ENCODE results near the gene FUBP1.
"Not testable (repeated sequence)": the region's sequence is repeated elsewhere in the genome, so short reads cannot be mapped to it uniquely, and the experiment has no call there.

Gene FUBP1

DNA sequence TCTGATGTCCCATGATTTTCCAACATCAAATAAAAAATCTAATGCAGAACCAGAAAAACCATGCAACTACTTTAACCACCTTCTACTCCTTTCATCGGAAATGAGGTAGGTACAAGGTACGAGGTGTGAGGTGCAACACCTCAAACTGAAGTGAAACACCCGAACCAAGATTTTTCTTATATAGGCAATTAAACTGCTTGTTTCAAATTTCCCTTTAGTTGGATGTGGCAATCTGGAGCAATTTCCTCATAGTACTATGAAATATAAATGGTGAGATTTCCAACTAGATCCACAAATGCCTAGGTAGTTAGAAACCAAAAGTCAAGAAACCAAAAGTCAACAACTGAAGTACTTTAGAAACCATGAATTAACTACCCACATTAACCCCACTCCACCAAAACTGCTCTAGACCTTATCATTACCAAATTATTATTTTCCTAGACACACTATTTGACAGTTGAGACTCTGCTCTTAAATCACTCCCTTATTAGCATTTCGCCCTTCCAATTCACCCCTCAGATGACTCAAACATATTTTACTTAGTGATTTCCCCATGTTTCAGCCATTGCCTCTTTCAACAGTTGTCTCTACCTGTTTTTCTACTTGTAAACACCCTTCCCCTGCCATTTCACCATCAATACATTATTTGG is 37.8 kb downstream of the FUBP1 start:
- no peak for DNase-seq

DNA sequence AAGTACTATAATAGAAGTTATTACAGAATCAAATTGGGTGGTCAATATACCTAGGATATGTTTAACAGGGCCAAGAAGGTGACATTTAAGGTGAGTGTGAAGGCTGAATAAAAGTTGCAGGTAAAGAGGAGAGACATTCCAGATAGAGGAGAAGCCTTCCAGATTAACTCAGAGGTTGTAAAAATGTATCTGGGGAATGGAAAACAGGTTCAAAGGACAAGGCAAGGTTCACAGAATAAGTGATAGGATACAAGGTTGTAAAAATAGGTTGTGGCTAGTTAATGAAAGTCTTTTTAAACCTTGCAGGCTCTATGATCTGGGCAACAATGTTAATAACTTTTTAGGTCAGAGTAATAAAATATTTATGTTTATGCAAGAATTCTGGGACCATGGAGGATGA is 40.2 kb downstream of the FUBP1 start:
- no peak for DNase-seq

- DNase-seq, result no peak
Measured at GRCh38 chr1:77929806-77930205, 49.1 kb downstream of the FUBP1 start.

DNA sequence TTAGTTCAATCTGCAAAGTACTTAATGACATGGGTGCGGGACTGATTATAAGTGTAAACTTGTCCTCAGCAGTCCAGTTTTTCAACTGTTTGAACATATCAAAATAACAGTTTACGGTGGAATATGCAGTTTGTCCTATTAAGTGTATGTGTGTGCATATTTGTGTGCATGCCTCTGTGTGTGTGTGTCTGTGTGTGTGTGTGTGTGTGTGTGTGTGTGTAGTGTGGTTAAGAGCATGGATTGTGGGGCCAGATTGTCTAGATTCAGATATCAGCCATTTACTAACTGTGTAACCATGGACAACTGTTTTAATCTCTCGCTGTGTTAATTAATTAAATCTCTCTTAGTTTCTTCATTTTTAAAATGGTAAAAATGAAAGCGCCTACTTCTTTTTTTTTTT is 51.5 kb downstream of the FUBP1 start:
- DNase-seq, result no peak

- no peak for DNase-seq
Measured at GRCh38 chr1:77926561-77927357, 52.1 kb downstream of the FUBP1 start.

- DNase-seq, result no peak
Measured at GRCh38 chr1:77925956-77926355, 52.9 kb downstream of the FUBP1 start.

GRCh38 chr1:77925518-77925917 is 53.4 kb downstream of the FUBP1 start:
- DNase-seq, result peak; percentile 56

DNA sequence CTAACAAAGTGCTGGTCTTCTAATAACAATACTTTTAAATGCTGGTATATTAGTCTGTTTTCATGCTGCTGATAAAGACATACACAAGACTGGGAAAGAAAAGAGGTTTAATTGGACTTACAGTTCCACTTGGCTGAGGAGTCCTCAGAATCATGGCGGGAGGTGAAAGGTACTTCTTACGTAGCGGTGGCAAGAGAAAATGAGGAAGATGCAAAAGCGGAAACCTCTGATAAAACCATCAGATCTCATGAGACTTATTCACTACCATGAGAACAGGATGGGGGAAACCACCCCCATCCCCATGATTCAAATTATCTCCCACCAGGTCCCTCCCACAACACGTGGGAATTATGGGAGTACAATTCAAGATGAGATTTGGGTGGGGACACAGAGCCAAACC is 60.0 kb downstream of the FUBP1 start:
- not testable (repeated sequence) for DNase-seq

DNA sequence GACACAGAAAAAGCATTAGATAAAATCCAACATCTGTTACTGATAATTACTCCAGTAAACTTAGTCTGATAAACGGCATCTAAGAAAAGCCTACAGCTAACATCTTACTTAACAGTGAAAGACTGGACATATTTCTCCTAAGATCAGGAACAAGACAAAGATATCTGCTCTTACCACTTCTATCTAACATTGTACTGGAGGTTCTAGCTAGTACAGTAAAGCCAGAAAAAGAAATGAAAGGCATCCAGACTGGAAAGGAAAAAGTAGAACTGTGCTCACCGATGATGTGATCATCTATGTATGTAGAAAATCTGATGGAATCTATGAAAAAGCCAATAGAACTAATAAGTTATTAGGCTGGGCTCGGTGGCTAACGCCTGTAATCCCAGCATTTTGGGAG is 68.8 kb downstream of the FUBP1 start:
- DNase-seq, result no peak

GRCh38 chr1:77906624-77907023 is 72.2 kb downstream of the FUBP1 start:
- DNase-seq, result no peak

DNA sequence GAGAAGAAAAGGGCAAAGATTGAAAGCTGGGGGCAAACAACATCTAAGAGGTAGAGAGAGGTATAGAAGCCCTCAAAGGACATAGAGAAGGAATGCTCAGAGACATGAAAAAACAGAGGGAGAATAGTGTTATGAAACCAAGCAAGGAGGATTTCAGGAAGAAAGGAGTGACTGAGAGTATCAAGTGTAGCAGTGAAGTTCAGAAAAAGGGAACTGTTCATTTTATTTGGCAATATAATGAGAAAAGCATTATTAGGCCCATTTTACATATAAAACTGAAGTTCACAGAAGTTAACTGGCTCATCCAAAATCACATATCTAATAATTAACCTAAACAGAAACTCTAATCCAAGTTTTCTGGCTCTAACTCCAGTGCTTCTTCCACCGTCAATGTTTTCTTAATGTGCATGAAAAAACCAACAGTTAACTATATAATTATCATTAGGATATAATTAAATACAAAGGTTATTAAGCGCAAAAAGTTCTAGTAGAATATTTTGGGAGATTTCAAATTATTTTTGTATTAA is 72.8 kb downstream of the FUBP1 start:
- no peak for DNase-seq

GRCh38 chr1:77905603-77906002 is 73.3 kb downstream of the FUBP1 start:
- no peak for DNase-seq

DNA sequence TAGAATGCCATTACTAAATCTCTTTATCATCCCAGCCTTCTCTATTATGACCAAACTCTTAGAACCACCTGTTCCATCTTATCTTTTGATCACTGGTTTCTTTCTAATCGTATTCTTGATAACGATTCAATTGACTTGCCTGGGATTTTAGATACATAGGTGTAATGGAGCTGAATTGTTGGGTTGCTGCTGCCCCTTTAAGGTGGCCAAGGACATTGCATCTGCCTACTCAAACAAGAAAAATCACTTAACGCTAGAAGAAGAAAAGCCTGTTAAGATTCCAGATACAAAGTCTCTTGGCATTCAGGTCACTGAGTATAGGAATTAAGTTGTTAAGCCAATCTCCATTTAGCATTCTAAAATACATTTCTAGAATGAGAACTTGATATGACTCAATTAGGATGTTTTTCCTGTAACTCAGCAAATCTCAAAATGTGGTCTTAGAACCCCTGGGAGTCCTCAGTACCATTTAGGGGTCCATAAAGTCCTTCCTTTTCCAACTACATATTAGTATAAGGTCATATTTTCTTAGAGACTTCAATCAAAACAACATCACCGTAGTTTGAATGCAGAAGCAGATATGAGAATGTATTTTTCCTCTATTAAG is 78.1 kb downstream of the FUBP1 start:
- peak; percentile 53 for DNase-seq

- no peak for DNase-seq
Measured at GRCh38 chr1:77899647-77900320, 79.1 kb downstream of the FUBP1 start.
